Neural cell (in vitro differentiated cells): ENCODE results near the gene NRG2. TPM values are rescaled to one million over a fixed set of nuclear protein-coding genes. Genes with fewer than 3 reads are reported as not detected.

ENCODE experiments used
- H2AFZ ChIP-seq: fragments of 200-600, 300-800 bp; sonication (generic), shearing (Covaris generic); 2 replicates; pipeline ENCODE4 v1.6.0; 2014; ENCODE audit warnings: low read depth, mild to moderate bottlenecking, antibody characterized with exemption, low read length, moderate library complexity
- H3F3A ChIP-seq: fragments of 200-600 bp; shearing (Covaris generic); 2 replicates; pipeline ENCODE4 v1.6.1; 2016; ENCODE audit warnings: mild to moderate bottlenecking, moderate library complexity, mixed read lengths, antibody characterized with exemption, low read length; ENCODE audit not compliant: insufficient read depth, poor library complexity, severe bottlenecking
- H3K27ac ChIP-seq: fragments of 200-600, 300-800 bp; sonication (generic), shearing (Covaris generic); 2 replicates; pipeline ENCODE4 v1.5.1; 2014; ENCODE audit warnings: mild to moderate bottlenecking, low read length, moderate library complexity
- H3K27me3 ChIP-seq: fragments of 300-800, 200-600 bp; sonication (generic), shearing (Covaris generic); 2 replicates; pipeline ENCODE4 v1.6.0; 2014; ENCODE audit warnings: mild to moderate bottlenecking, low read depth, low read length, moderate library complexity; ENCODE audit not compliant: insufficient read depth
- H3K36me3 ChIP-seq: fragments of 300-800, 200-600 bp; sonication (generic), shearing (Covaris generic); 2 replicates; pipeline ENCODE4 v1.5.1; 2014; ENCODE audit warnings: mild to moderate bottlenecking, antibody characterized with exemption, low read length, moderate library complexity; ENCODE audit not compliant: insufficient read depth
- H3K4me2 ChIP-seq: fragments of 300-800, 200-600 bp; sonication (generic), shearing (Covaris generic); 2 replicates; pipeline ENCODE4 v1.6.0; 2014; ENCODE audit warnings: mild to moderate bottlenecking, low read length
- H3K4me3 ChIP-seq: fragments of 300-800, 200-600 bp; sonication (generic), shearing (Covaris generic); 2 replicates; pipeline ENCODE4 v1.5.1; 2014; ENCODE audit warnings: mild to moderate bottlenecking, low read length, moderate library complexity
- H3K79me2 ChIP-seq: fragments of 200-600 bp; shearing (Covaris generic); replicated peaks from 2 replicates; pipeline ENCODE4 v1.6.0; 2014; ENCODE audit warnings: mild to moderate bottlenecking, low read length, moderate library complexity; ENCODE audit not compliant: insufficient read depth
- H3K9ac ChIP-seq: fragments of 300-800, 200-600 bp; sonication (generic), shearing (Covaris generic); 2 replicates; pipeline ENCODE4 v1.6.1; 2016; ENCODE audit warnings: mild to moderate bottlenecking, low read length, mixed read lengths
- H3K9me2 ChIP-seq: fragments of 200-600 bp; shearing (Covaris generic); 2 replicates; pipeline ENCODE4 v1.6.1; 2016; ENCODE audit warnings: mild to moderate bottlenecking, low read length, mixed read lengths; ENCODE audit not compliant: insufficient read depth
- H3K9me3 ChIP-seq: fragments of 200-600, 300-800 bp; sonication (generic), shearing (Covaris generic); 2 replicates; pipeline ENCODE4 v1.6.1; 2016; ENCODE audit warnings: mild to moderate bottlenecking, mixed run types, low read length, moderate library complexity, mixed read lengths
- H4K20me1 ChIP-seq: fragments of 200-600 bp; shearing (Covaris generic); 2 replicates; pipeline ENCODE4 v1.6.1; 2016; ENCODE audit warnings: mild to moderate bottlenecking, mixed run types; ENCODE audit not compliant: insufficient read depth
- CTCF ChIP-seq: fragments of 450-650 bp; IDR thresholded peaks from 2 replicates; pipeline ENCODE4 v1.5.1; 2014; ENCODE audit warnings: antibody characterized with exemption, mild to moderate bottlenecking, moderate library complexity; ENCODE audit not compliant: poor library complexity, severe bottlenecking
- EP300 ChIP-seq: fragments of 450-650 bp; conservative IDR thresholded peaks from 2 replicates; pipeline ENCODE4 v1.6.1; 2014; ENCODE audit warnings: antibody characterized with exemption, mild to moderate bottlenecking, moderate library complexity; ENCODE audit not compliant: poor library complexity, severe bottlenecking
- EZH2 ChIP-seq: fragments of 200-600, 300-800 bp; shearing (Covaris generic), sonication (generic); IDR thresholded peaks from 2 replicates; pipeline ENCODE4 v1.6.1; 2014; ENCODE audit warnings: antibody characterized with exemption, low read length, borderline replicate concordance, mild to moderate bottlenecking; ENCODE audit not compliant: insufficient read depth, poor library complexity, severe bottlenecking
- MXI1 ChIP-seq: fragments of 450-650 bp; conservative IDR thresholded peaks from 2 replicates; pipeline ENCODE4 v1.6.1; 2014; ENCODE audit warnings: antibody characterized with exemption, mild to moderate bottlenecking; ENCODE audit not compliant: poor library complexity, severe bottlenecking
- POLR2AphosphoS5 ChIP-seq: IDR thresholded peaks from 2 replicates; pipeline ENCODE4 v1.6.1; 2012
- RAD21 ChIP-seq: fragments of 450-650 bp; conservative IDR thresholded peaks from 2 replicates; pipeline ENCODE4 v1.6.1; 2014; ENCODE audit warnings: antibody characterized with exemption, mild to moderate bottlenecking, moderate library complexity
- SMC3 ChIP-seq: fragments of 450-650 bp; conservative IDR thresholded peaks from 2 replicates; pipeline ENCODE4 v1.6.1; 2014; ENCODE audit warnings: antibody characterized with exemption, mild to moderate bottlenecking, moderate library complexity; ENCODE audit not compliant: poor library complexity
- TAF1 ChIP-seq: IDR thresholded peaks from 2 replicates; pipeline ENCODE4 v1.6.1; 2012; ENCODE audit warnings: low read depth
- polyA plus RNA-seq: library from polyadenylated mRNA; depleted of rRNA; stranded (reverse); fragments of >200 nt; gene quantifications from 2 replicates; pipeline ENCODE4 v1.2.3, GENCODE V29; 2014
- TF ChIP-seq, protein P1 (sequence below): IDR thresholded peaks from 2 replicates; pipeline ENCODE4 v1.6.1; 2012; ENCODE audit warnings: borderline replicate concordance

The NRG2 gene
- polyA plus RNA-seq, 1 donor from 2014 or later, result 5.4 TPM

GRCh38 chr5:139841549-139841948, 201.6 kb downstream of the NRG2 start:
- Histone ChIP-seq H3K9me2 (no peaks in the 10 kb centered on the region), H3K4me2 (no peak overlapping the region), H4K20me1 (no peaks in the 10 kb centered on the region), H2AFZ (no peak overlapping the region), H3K9me3 (no peaks in the 10 kb centered on the region), H3K27me3 (no peaks in the 10 kb centered on the region), H3K36me3 (peaks cover 9% of the 10 kb centered on the region), H3K9ac (no peak overlapping the region), H3K79me2 (no peaks in the 10 kb centered on the region), H3K4me3 (no peak overlapping the region), H3F3A (no peaks in the 10 kb centered on the region), H3K27ac (no peak overlapping the region)
- TF ChIP-seq TAF1 (no peak), EP300 (no peak), CTCF (no peak), MXI1 (no peak), RAD21 (no peak), SMC3 (no peak), POLR2AphosphoS5 (no peak), EZH2 (no peak)
- TF ChIP-seq, protein P1, sequence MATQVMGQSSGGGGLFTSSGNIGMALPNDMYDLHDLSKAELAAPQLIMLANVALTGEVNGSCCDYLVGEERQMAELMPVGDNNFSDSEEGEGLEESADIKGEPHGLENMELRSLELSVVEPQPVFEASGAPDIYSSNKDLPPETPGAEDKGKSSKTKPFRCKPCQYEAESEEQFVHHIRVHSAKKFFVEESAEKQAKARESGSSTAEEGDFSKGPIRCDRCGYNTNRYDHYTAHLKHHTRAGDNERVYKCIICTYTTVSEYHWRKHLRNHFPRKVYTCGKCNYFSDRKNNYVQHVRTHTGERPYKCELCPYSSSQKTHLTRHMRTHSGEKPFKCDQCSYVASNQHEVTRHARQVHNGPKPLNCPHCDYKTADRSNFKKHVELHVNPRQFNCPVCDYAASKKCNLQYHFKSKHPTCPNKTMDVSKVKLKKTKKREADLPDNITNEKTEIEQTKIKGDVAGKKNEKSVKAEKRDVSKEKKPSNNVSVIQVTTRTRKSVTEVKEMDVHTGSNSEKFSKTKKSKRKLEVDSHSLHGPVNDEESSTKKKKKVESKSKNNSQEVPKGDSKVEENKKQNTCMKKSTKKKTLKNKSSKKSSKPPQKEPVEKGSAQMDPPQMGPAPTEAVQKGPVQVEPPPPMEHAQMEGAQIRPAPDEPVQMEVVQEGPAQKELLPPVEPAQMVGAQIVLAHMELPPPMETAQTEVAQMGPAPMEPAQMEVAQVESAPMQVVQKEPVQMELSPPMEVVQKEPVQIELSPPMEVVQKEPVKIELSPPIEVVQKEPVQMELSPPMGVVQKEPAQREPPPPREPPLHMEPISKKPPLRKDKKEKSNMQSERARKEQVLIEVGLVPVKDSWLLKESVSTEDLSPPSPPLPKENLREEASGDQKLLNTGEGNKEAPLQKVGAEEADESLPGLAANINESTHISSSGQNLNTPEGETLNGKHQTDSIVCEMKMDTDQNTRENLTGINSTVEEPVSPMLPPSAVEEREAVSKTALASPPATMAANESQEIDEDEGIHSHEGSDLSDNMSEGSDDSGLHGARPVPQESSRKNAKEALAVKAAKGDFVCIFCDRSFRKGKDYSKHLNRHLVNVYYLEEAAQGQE, result no peak

DNA sequence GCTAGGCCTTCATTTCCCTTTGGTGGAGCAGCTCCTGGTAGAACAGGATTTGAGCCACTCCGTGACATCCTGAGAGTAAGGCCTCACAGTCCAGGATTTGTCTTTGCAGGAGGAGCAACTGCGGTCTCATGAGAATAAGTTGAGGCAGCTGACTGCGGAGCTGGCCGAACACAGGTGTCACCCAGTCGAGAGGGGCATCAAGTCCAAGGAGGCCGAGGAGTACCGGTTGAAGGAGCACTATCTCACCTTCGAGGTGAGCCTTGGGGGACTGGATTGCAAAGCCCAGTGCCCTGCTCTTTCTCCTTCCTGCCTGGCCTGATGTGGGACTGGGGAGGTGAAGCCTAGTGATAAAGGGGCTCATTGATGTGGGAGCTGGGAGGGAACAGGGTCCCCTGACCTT, 203.2 kb downstream of the NRG2 start:
- H3K4me3 ChIP-seq, result no peak overlapping the region

More for the DNA sequence above, 203.2 kb downstream of the NRG2 start:
- TF ChIP-seq POLR2AphosphoS5 (no peak), EP300 (no peak), EZH2 (no peak), RAD21 (no peak), CTCF (no peak), TAF1 (no peak), MXI1 (no peak), SMC3 (no peak)
- TF ChIP-seq, protein P1, result no peak
- no peak overlapping the region for H2AFZ ChIP-seq
- peaks cover 9% of the 10 kb centered on the region for H3K36me3 ChIP-seq
- no peak overlapping the region for H3K27ac ChIP-seq
- H3F3A ChIP-seq, result no peaks in the 10 kb centered on the region
- H3K79me2 ChIP-seq, result no peaks in the 10 kb centered on the region
- no peak overlapping the region for H3K4me2 ChIP-seq
- H3K9me3 ChIP-seq, result no peaks in the 10 kb centered on the region
- H3K9me2 ChIP-seq, result no peaks in the 10 kb centered on the region
- H3K9ac ChIP-seq, result no peak overlapping the region
- H4K20me1 ChIP-seq, result no peaks in the 10 kb centered on the region
- no peaks in the 10 kb centered on the region for H3K27me3 ChIP-seq
